ENCODE data around the gene SUFU.

- TF ChIP-seq BCL11A (IDR thresholded peaks at IDR 0.05; ENCODE audit: low read depth in 2 of 2, low read length in 2 of 2) (no peak), POU5F1 (IDR thresholded peaks at IDR 0.05; ENCODE audit: low read depth, low read length) (no peak), HDAC2 (IDR thresholded peaks at IDR 0.05; ENCODE audit: borderline replicate concordance in 1 of 2, low read depth in 2 of 2, low read length in 2 of 2) (no peak), MAFK (IDR thresholded peaks at IDR 0.05; ENCODE audit: low read depth, low read length) (no peak), RAD21 (IDR thresholded peaks at IDR 0.05 in 1 of 2, conservative IDR thresholded peaks at IDR 0.05 in 1 of 2; ENCODE audit: low read depth in 2 of 2, low read length in 2 of 2) (no peak), CTCF (IDR thresholded peaks at IDR 0.05; ENCODE audit: control extremely low read depth in 1 of 3, insufficient read depth in 1 of 3, low read depth in 1 of 3, low read length in 3 of 3) (no peak), JUND (IDR thresholded peaks at IDR 0.05; ENCODE audit: low read length) (no peak), POLR2A (IDR thresholded peaks at IDR 0.05; ENCODE audit: control extremely low read depth in 1 of 2, low read depth in 2 of 2, low read length in 2 of 2) (peak in 1 of 2 experiments; percentile 18; a peak in 1 of 3 replicates), EP300 (IDR thresholded peaks at IDR 0.05; ENCODE audit: borderline replicate concordance in 1 of 2, low read depth in 2 of 2, low read length in 2 of 2) (no peak), RNF2 (IDR thresholded peaks at IDR 0.05; ENCODE audit: borderline replicate concordance, low read depth, low read length, missing control alignments, poor library complexity, severe bottlenecking) (no peak), CBX5 (IDR thresholded peaks at IDR 0.05; ENCODE audit: low read depth, low read length) (no peak)
These were observed 28.2 kb upstream of the SUFU start for GRCh38 chr10:102475451-102476040.

All from H1 (cell line).